Measurements from ENCODE around the gene TMEM259.

DNA sequence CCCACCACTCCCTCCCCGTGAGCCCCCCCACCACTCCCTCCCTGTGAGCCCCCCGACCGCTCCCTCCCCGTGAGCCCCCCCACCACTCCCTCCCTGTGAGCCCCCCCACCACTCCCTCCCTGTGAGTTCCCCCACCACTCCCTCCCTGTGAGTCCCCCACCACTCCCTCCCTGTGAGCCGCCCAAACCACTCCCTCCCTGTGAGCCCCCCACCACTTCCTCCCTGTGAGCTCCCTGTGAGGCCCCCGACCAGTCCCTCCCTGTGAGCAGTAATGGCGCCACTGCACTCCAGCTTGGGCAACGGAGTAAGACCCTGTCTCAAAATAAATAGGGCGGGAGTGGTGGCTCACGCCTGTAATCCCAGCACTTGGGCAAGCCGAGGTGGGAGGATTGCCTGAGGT is 28.9 kb upstream of the TMEM259 start:
- TF ChIP-seq EP300 (IDR thresholded peaks at IDR 0.05; ENCODE audit: borderline replicate concordance) (no peak), RAD21 (IDR thresholded peaks at IDR 0.05; ENCODE audit: low read depth) (no peak), EGR1 (IDR thresholded peaks at IDR 0.05) (no peak), TAF1 (IDR thresholded peaks at IDR 0.05; ENCODE audit: low read depth) (no peak), TCF12 (IDR thresholded peaks at IDR 0.05; ENCODE audit: low read depth) (no peak), NFIC (IDR thresholded peaks at IDR 0.05) (no peak), YY1 (IDR thresholded peaks at IDR 0.05; ENCODE audit: low read depth) (no peak), CEBPB (IDR thresholded peaks at IDR 0.05) (no peak), CREB1 (IDR thresholded peaks at IDR 0.05; ENCODE audit: low read depth) (no peak), FOXM1 (IDR thresholded peaks at IDR 0.05; ENCODE audit: borderline replicate concordance, low read depth) (no peak), ZBTB7A (IDR thresholded peaks at IDR 0.05; ENCODE audit: low read depth) (no peak)
- TF ChIP-seq, protein P1, sequence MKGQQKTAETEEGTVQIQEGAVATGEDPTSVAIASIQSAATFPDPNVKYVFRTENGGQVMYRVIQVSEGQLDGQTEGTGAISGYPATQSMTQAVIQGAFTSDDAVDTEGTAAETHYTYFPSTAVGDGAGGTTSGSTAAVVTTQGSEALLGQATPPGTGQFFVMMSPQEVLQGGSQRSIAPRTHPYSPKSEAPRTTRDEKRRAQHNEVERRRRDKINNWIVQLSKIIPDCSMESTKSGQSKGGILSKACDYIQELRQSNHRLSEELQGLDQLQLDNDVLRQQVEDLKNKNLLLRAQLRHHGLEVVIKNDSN (IDR thresholded peaks at IDR 0.05), result no peak
- TF ChIP-seq, protein P2, sequence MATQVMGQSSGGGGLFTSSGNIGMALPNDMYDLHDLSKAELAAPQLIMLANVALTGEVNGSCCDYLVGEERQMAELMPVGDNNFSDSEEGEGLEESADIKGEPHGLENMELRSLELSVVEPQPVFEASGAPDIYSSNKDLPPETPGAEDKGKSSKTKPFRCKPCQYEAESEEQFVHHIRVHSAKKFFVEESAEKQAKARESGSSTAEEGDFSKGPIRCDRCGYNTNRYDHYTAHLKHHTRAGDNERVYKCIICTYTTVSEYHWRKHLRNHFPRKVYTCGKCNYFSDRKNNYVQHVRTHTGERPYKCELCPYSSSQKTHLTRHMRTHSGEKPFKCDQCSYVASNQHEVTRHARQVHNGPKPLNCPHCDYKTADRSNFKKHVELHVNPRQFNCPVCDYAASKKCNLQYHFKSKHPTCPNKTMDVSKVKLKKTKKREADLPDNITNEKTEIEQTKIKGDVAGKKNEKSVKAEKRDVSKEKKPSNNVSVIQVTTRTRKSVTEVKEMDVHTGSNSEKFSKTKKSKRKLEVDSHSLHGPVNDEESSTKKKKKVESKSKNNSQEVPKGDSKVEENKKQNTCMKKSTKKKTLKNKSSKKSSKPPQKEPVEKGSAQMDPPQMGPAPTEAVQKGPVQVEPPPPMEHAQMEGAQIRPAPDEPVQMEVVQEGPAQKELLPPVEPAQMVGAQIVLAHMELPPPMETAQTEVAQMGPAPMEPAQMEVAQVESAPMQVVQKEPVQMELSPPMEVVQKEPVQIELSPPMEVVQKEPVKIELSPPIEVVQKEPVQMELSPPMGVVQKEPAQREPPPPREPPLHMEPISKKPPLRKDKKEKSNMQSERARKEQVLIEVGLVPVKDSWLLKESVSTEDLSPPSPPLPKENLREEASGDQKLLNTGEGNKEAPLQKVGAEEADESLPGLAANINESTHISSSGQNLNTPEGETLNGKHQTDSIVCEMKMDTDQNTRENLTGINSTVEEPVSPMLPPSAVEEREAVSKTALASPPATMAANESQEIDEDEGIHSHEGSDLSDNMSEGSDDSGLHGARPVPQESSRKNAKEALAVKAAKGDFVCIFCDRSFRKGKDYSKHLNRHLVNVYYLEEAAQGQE (IDR thresholded peaks at IDR 0.05; ENCODE audit: low read depth), result no peak
- TF ChIP-seq, protein P3, sequence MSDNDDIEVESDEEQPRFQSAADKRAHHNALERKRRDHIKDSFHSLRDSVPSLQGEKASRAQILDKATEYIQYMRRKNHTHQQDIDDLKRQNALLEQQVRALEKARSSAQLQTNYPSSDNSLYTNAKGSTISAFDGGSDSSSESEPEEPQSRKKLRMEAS (IDR thresholded peaks at IDR 0.05), result no peak

Data from Ishikawa (cell line).